DND-41 (cell line): ENCODE data around the gene QRICH1.

Experiments used
- CTCF ChIP-seq: IDR thresholded peaks from 2 replicates; pipeline ENCODE4 v1.5.1; 2012; ENCODE audit warnings: borderline replicate concordance, low read length, moderate library complexity, mild to moderate bottlenecking; ENCODE audit not compliant: poor library complexity, severe bottlenecking; ENCODE audit errors: extremely low read depth
- EZH2 ChIP-seq: IDR thresholded peaks from 3 replicates; pipeline ENCODE4 v1.6.1; 2012; ENCODE audit warnings: borderline replicate concordance, low read depth, mild to moderate bottlenecking, moderate library complexity, low read length, inconsistent platforms; ENCODE audit not compliant: severe bottlenecking

GRCh38 chr3:49122022-49122421 lies 28.2 kb upstream of the QRICH1 start:
- TF ChIP-seq CTCF (no peak), EZH2 (no peak)
